ENCODE results near the gene TTLL3. TPM values are rescaled to one million over a fixed set of nuclear protein-coding genes. Genes with fewer than 3 reads are reported as not detected.
A peak's percentile ranks its signal among the peaks of the same experiment; 100 is the strongest.

TTLL3 gene
- total RNA-seq, 2 experiments from 2014 or later = 51.1 to 55.3 TPM

DNA sequence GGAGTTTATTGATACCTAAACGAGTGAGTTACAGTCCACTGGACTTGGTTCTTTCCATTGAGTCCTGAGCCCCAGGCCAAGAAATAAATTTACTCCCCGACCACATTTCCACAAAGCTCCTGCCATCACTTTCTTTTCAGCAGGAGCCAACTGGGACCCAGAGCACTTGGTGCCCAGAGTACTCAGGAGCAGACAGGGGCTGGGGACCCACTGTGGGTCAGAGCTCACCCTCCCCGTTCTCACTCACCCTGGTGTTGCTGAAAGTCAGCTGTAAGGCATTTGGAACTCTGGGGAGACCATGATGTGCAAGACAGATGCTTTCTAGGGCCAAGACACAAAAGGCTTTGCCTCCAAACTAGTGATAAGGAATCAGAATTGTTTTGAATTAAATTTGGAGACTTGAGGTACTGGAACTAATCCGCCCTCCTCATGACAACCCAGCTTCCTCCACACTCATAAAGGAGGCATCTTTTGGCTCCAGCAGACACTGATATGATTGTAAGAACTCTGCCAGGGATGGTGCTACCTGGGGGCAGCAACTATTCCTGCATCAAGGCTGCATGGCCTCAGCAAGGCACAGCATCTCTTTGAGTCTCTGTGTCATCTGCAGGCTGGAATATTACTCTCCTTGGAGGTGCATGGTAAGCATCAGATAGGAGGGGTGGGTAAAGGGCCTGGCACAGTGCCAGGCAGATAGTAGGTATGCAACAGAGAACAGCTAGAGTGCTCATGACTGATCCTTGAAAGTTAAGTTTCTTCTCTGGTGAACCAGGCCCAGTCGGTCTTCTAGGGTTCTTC, 33.0 kb upstream of the TTLL3 start:
- H3K4me3 Mint-ChIP-seq = no peak overlapping the region
- no peak for DNase-seq

GRCh38 chr3:9777694-9778021, 32.4 kb upstream of the TTLL3 start:
- no peaks in the 10 kb centered on the region for H3K9me3 Mint-ChIP-seq
- peaks cover 50% of the 10 kb centered on the region for H3K4me1 Mint-ChIP-seq
- H3K27me3 Mint-ChIP-seq = no peaks in the 10 kb centered on the region
- H3K27ac Mint-ChIP-seq = peak overlapping the region; percentile 20
- CTCF ChIA-PET = interaction anchor here (0.8 to 1.4 kb wide), 3 partner anchors 10 to 45 kb away, joined by 3 to 6 read pairs (median 3); partner anchors contain the start of genes ARPC4 and TADA3
- H3K36me3 Mint-ChIP-seq (ENCODE audit: low read depth) = peaks cover 35% of the 10 kb centered on the region
- no peak for DNase-seq
- H3K4me3 Mint-ChIP-seq = no peak overlapping the region
- POLR2A ChIA-PET = no interaction called here

More for the DNA sequence above, 33.0 kb upstream of the TTLL3 start:
- peak overlapping the region; percentile 67 for H3K27ac Mint-ChIP-seq
- peaks cover 46% of the 10 kb centered on the region for H3K4me1 Mint-ChIP-seq
- H3K9me3 Mint-ChIP-seq = no peaks in the 10 kb centered on the region
- no peaks in the 10 kb centered on the region for H3K27me3 Mint-ChIP-seq
- POLR2A ChIA-PET = no interaction called here
- H3K36me3 Mint-ChIP-seq (ENCODE audit: low read depth) = peaks cover 30% of the 10 kb centered on the region
- CTCF ChIA-PET = interaction anchor here (0.6 to 2.4 kb wide), 6 partner anchors 9 to 471 kb away, joined by 3 to 6 read pairs (median 5); partner anchors contain the start of genes ARPC4, TADA3 and TATDN2

DNA sequence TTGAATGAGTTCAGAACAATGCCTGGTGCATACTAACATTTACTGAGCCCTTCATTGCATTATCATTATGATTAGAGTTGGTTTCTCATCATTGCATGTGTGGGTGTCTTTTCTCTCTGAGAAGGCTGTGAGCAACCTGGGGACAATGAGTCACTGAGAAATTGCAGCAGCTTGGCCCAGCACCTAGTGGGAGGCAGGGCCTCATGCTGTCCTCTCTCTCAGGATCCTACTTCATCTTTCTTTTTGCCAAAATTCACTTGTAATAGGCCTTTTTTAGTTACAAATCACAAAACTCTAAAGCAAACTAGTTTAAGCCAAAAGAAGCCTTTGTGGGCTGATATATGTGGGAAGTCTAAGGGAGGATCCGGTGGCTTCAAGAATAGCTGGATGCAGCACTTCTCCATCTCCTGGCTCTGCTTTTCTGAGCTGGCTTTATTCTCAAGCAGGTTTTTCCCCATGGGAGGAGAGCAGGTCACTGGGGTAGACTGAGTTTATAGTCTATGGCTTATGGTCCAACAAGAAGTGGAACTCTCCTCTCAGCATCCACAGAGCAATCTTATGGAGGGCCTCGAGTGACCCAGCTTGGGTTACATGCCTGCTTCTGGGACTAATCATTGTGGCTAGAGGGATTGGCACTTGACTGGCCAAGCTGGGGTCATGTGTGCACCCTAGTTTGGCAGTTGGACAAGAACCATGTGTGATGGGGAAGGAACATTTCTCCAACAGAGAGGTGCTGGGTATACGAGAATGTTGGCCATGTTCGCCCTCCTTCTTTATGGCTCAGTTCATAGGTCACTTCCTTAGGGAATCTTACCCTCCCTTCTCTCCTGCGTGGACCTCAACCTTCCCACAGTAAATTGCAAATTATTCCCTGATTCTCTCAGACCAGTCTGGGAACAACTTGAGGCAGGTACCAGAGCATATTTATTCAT, 31.7 kb upstream of the TTLL3 start:
- Mint-ChIP-seq H3K4me3 (no peak overlapping the region), H3K9me3 (no peaks in the 10 kb centered on the region), H3K36me3 (ENCODE audit: low read depth) (peaks cover 39% of the 10 kb centered on the region), H3K27ac (peak overlapping the region; percentile 91), H3K27me3 (no peaks in the 10 kb centered on the region), H3K4me1 (peaks cover 54% of the 10 kb centered on the region)
- ChIA-PET POLR2A (no interaction called here), CTCF (interaction anchor here (0.8 to 1.4 kb wide), 3 partner anchors 11 to 45 kb away, joined by 3 to 6 read pairs (median 4); partner anchors contain the start of genes ARPC4 and TADA3)
- DNase-seq = no peak

DNA sequence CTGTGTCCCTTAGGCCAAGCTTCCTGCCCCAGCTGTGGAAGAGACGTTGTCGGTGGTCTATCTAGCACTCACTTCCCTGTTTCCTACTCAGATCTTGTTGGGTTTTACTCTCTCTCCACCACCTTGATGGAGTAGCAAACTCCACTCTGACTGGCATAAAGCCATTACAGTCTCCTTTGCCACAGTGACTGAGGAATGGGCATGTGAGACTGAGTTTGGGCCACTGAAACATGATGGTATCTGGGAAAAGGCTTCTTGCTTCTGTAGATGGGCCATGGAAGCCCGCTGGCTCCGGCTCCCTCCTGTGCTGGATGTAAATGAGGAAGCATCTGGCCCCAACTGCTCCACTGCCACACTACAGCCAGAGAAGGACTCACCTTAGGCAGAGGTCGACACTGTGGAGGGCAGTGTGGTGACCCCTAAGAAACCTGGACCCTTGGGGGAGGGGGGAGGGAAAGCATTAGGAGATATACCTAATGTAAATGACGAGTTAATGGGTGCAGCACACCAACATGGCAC, 30.9 kb upstream of the TTLL3 start:
- Mint-ChIP-seq H3K27me3 (no peaks in the 10 kb centered on the region), H3K27ac (peak overlapping the region; percentile 91), H3K36me3 (ENCODE audit: low read depth) (peaks cover 41% of the 10 kb centered on the region), H3K4me3 (peak overlapping the region; percentile 35), H3K4me1 (peaks cover 52% of the 10 kb centered on the region), H3K9me3 (no peaks in the 10 kb centered on the region)
- ChIA-PET POLR2A (no interaction called here), CTCF (no interaction called here)
- no peak for DNase-seq

GRCh38 chr3:9779721-9780457, 30.2 kb upstream of the TTLL3 start:
- ChIA-PET CTCF (interaction anchor here (0.8 to 1.5 kb wide), 3 partner anchors 10 to 14 kb away, joined by 3 to 5 read pairs (median 4); partner anchors contain the start of genes ARPC4 and TADA3), POLR2A (no interaction called here)
- peak; percentile 45 for DNase-seq
- H3K27me3 Mint-ChIP-seq = no peaks in the 10 kb centered on the region
- no peaks in the 10 kb centered on the region for H3K9me3 Mint-ChIP-seq
- peaks cover 52% of the 10 kb centered on the region for H3K4me1 Mint-ChIP-seq
- peak overlapping the region; percentile 35 for H3K4me3 Mint-ChIP-seq
- H3K27ac Mint-ChIP-seq = peak overlapping the region; percentile 91
- H3K36me3 Mint-ChIP-seq (ENCODE audit: low read depth) = peaks cover 43% of the 10 kb centered on the region

DNA sequence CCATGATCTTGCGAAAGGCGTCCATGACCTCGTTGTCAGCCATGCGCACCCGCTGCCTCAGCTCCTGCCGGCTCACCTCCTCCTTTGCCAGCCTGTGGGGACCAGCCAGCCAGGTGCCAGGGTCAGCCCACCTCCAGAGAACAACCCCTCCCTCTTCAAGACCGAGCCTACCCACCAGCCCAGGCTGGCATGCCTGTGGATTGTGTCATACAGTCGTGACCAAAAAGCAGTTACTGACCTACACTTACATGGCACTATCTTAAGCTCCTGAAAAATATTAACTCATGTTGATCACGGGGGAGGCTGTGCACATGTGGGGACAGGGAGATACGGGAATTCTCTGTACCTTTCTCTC, 29.6 kb upstream of the TTLL3 start:
- POLR2A ChIA-PET = no interaction called here
- CTCF ChIA-PET = interaction anchor here (0.6 to 1.8 kb wide), 5 partner anchors 9 to 49 kb away, joined by 3 to 5 read pairs (median 3); partner anchors contain the start of genes ARPC4 and TADA3
- Mint-ChIP-seq H3K27ac (peak overlapping the region; percentile 91), H3K9me3 (no peaks in the 10 kb centered on the region), H3K4me3 (peak overlapping the region; percentile 35), H3K27me3 (no peaks in the 10 kb centered on the region), H3K4me1 (peaks cover 52% of the 10 kb centered on the region), H3K36me3 (ENCODE audit: low read depth) (peaks cover 49% of the 10 kb centered on the region)
- DNase-seq = no peak

- H3K4me3 Mint-ChIP-seq = no peak overlapping the region
Observed at GRCh38 chr3:9780910-9781309, 29.2 kb upstream of the TTLL3 start.

GRCh38 chr3:9781551-9781950, 28.5 kb upstream of the TTLL3 start:
- H3K36me3 Mint-ChIP-seq (ENCODE audit: low read depth) = peaks cover 56% of the 10 kb centered on the region
- peaks cover 58% of the 10 kb centered on the region for H3K4me1 Mint-ChIP-seq
- peak overlapping the region; percentile 6 for H3K27ac Mint-ChIP-seq
- no peaks in the 10 kb centered on the region for H3K27me3 Mint-ChIP-seq
- H3K9me3 Mint-ChIP-seq = no peaks in the 10 kb centered on the region
- POLR2A ChIA-PET = no interaction called here
- H3K4me3 Mint-ChIP-seq = no peak overlapping the region
- no peak for DNase-seq
- CTCF ChIA-PET = interaction anchor here (0.7 to 1.8 kb wide), 4 partner anchors 10 to 51 kb away, joined by 3 read pairs; no protein-coding TSS in a partner anchor

More at GRCh38 chr3:9780910-9781309, 29.2 kb upstream of the TTLL3 start:
- Mint-ChIP-seq H3K4me1 (peaks cover 54% of the 10 kb centered on the region), H3K9me3 (no peaks in the 10 kb centered on the region), H3K36me3 (ENCODE audit: low read depth) (peaks cover 51% of the 10 kb centered on the region), H3K27me3 (no peaks in the 10 kb centered on the region), H3K27ac (peak overlapping the region; percentile 91)
- ChIA-PET CTCF (interaction anchor here (0.6 to 1.8 kb wide), 4 partner anchors 9 to 50 kb away, joined by 3 to 5 read pairs (median 4); no protein-coding TSS in a partner anchor), POLR2A (no interaction called here)
- no peak for DNase-seq

- Mint-ChIP-seq H3K4me1 (peaks cover 60% of the 10 kb centered on the region), H3K27ac (peak overlapping the region; percentile 63)
Observed at GRCh38 chr3:9781978-9782603, 28.0 kb upstream of the TTLL3 start.

DNA sequence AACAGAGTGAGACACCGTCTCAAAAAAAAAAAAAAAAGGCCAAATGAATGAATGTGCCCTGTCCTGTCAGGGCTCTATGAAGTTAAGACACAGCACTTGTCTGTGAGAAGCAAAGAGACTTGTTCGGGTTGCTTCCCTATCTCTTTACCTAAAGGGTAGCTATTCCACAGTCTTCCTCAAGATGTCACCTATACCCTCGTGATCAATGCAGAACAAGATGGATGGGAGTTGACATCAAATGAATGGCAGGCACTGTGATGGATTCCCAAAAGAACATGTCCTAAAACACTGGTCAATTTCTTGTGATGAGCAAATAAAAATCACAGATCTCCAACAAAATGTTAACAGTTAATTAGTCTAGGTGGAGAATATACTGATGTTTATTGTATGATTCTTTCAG, 27.3 kb upstream of the TTLL3 start:
- Mint-ChIP-seq H3K9me3 (no peaks in the 10 kb centered on the region), H3K4me3 (no peak overlapping the region), H3K27ac (no peak overlapping the region), H3K36me3 (ENCODE audit: low read depth) (peaks cover 65% of the 10 kb centered on the region), H3K27me3 (no peaks in the 10 kb centered on the region), H3K4me1 (peaks cover 64% of the 10 kb centered on the region)
- DNase-seq = no peak
- ChIA-PET POLR2A (no interaction called here), CTCF (interaction anchor here (0.6 to 1.2 kb wide), 5 partner anchors 16 to 294 kb away, joined by 3 to 4 read pairs (median 3); partner anchors contain the start of gene EMC3)

More at GRCh38 chr3:9781978-9782603, 28.0 kb upstream of the TTLL3 start:
- Mint-ChIP-seq H3K9me3 (no peaks in the 10 kb centered on the region), H3K4me3 (no peak overlapping the region), H3K36me3 (ENCODE audit: low read depth) (peaks cover 60% of the 10 kb centered on the region), H3K27me3 (no peaks in the 10 kb centered on the region)
- DNase-seq = no peak
- CTCF ChIA-PET = interaction anchor here (0.6 to 1.8 kb wide), 6 partner anchors 9 to 205 kb away, joined by 3 to 4 read pairs (median 3); partner anchors contain the start of gene EMC3
- POLR2A ChIA-PET = no interaction called here

DNA sequence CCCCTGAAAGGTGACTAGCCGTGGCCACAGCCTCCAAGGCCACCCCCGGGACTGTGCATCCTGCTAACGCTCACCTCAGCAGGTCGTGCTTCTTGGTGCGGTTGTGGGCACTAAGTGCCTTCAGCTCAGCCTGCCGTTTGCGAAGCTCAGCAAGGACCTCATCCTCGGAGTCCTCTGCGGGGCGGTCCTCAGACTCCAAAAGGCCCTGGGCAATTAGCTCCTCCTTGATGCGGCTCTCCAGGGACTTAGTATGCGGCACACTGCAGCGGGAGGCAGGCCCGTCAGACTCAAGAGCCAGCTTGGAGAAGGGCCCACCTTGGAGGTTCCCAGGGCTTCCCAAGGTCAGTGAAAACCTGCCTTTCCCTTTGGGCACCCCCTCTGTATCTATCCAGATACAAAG, 26.1 kb upstream of the TTLL3 start:
- ChIA-PET CTCF (interaction anchor here (1.3 kb wide), 1 partner anchor 9 kb away, joined by 5 read pairs; the partner anchor contains the start of genes ARPC4 and TADA3), POLR2A (no interaction called here)
- Mint-ChIP-seq H3K27me3 (no peaks in the 10 kb centered on the region), H3K36me3 (ENCODE audit: low read depth) (peaks cover 67% of the 10 kb centered on the region), H3K27ac (no peak overlapping the region), H3K9me3 (no peaks in the 10 kb centered on the region), H3K4me1 (peaks cover 58% of the 10 kb centered on the region), H3K4me3 (no peak overlapping the region)
- no peak for DNase-seq

All from activated CD4-positive, alpha-beta T cell treated with anti-CD3 and anti-CD28 coated beads, Interleukin-2, amount 10 ng/mL, durations not matched to agents 7 days and 5 days (primary cell).